ENCODE results near the gene AGER. TPM values are rescaled to one million over a fixed set of nuclear protein-coding genes. Genes with fewer than 3 reads are reported as not detected.

Gene AGER
- total and polyA plus RNA-seq, 9 of the 15 experiments (the other 6 are each of a cell fraction or from before 2014, with no cell fraction given): 1.2 to 11.5 (median 4.1) TPM

DNA sequence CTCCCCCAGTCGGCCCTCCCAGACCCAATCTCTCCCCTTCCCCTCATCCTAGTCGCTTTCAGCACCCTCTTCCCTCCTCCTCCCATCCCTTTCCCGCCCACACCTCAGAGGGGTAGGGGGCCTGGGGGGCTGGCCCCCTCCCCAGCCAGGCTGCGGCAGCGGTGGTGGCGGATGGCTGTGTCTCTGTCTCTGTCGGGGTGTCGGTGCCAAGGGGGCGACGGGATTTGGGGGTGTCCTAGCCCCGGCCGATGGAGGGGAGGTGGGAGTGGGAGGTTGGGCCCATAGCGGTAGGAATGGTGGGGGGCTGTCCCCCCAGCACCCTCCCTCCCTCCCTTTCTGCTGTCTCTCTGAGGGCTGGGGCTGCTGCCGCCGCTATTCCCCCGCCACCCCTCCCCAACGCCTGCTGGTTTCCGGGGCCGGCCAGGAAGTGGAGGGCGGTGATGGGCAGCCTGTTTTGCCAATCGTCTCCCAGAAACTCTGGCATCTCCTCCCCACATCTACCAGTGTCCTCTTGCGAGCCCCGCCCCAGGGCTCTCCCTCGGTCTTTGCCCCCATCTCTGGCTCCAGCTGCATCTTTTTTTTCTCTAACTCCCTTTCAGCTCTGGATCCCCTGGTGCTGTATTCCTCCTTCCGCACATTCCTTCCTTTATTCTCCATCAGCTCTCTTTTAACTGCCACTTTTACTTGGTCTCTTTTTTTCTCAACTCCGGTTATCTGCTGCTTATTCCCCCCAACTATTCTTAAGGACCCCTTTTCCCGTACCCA is 8.2 kb downstream of the AGER start, which contains the start of gene AGPAT1 (continued):
- TF ChIP-seq, protein P1, sequence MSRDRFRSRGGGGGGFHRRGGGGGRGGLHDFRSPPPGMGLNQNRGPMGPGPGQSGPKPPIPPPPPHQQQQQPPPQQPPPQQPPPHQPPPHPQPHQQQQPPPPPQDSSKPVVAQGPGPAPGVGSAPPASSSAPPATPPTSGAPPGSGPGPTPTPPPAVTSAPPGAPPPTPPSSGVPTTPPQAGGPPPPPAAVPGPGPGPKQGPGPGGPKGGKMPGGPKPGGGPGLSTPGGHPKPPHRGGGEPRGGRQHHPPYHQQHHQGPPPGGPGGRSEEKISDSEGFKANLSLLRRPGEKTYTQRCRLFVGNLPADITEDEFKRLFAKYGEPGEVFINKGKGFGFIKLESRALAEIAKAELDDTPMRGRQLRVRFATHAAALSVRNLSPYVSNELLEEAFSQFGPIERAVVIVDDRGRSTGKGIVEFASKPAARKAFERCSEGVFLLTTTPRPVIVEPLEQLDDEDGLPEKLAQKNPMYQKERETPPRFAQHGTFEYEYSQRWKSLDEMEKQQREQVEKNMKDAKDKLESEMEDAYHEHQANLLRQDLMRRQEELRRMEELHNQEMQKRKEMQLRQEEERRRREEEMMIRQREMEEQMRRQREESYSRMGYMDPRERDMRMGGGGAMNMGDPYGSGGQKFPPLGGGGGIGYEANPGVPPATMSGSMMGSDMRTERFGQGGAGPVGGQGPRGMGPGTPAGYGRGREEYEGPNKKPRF (IDR thresholded peaks at IDR 0.05; ENCODE audit: low read depth, low read length): no peak
- TF ChIP-seq PPARD (CRISPR knock-in tag; IDR thresholded peaks at IDR 0.05) (no peak), KLF16 (IDR thresholded peaks at IDR 0.05) (no peak), LCOR (CRISPR knock-in tag; IDR thresholded peaks at IDR 0.05) (no peak), RCOR1 (IDR thresholded peaks at IDR 0.05; ENCODE audit: borderline replicate concordance in 1 of 2, low read depth in 2 of 2, low read length in 2 of 2) (no peak), ZNF224 (CRISPR knock-in tag; IDR thresholded peaks at IDR 0.05) (no peak), CBX1 (IDR thresholded peaks at IDR 0.05; ENCODE audit: low read depth) (no peak), BRD4 (IDR thresholded peaks at IDR 0.05) (no peak), RFX7 (CRISPR knock-in tag; IDR thresholded peaks at IDR 0.05) (0 out of 2 replicates have a peak, but pooled peaks have one; percentile 11), DIDO1 (tag; IDR thresholded peaks at IDR 0.05; ENCODE audit: low read depth) (no peak), NBN (IDR thresholded peaks at IDR 0.05; ENCODE audit: low read depth) (peak; percentile 85), ZNF197 (CRISPR knock-in tag; IDR thresholded peaks at IDR 0.05; ENCODE audit: low read depth) (no peak), CEBPG (CRISPR knock-in tag; IDR thresholded peaks at IDR 0.05) (0 out of 2 replicates have a peak, but pooled peaks have one; percentile 14), CEBPG (tag; conservative IDR thresholded peaks at IDR 0.05 in 1 of 2, IDR thresholded peaks at IDR 0.05 in 1 of 2) (no peak), SMARCA5 (IDR thresholded peaks at IDR 0.05) (peak; percentile 77; the same call in 1 of the 2 replicates)
- TF ChIP-seq, protein P2, sequence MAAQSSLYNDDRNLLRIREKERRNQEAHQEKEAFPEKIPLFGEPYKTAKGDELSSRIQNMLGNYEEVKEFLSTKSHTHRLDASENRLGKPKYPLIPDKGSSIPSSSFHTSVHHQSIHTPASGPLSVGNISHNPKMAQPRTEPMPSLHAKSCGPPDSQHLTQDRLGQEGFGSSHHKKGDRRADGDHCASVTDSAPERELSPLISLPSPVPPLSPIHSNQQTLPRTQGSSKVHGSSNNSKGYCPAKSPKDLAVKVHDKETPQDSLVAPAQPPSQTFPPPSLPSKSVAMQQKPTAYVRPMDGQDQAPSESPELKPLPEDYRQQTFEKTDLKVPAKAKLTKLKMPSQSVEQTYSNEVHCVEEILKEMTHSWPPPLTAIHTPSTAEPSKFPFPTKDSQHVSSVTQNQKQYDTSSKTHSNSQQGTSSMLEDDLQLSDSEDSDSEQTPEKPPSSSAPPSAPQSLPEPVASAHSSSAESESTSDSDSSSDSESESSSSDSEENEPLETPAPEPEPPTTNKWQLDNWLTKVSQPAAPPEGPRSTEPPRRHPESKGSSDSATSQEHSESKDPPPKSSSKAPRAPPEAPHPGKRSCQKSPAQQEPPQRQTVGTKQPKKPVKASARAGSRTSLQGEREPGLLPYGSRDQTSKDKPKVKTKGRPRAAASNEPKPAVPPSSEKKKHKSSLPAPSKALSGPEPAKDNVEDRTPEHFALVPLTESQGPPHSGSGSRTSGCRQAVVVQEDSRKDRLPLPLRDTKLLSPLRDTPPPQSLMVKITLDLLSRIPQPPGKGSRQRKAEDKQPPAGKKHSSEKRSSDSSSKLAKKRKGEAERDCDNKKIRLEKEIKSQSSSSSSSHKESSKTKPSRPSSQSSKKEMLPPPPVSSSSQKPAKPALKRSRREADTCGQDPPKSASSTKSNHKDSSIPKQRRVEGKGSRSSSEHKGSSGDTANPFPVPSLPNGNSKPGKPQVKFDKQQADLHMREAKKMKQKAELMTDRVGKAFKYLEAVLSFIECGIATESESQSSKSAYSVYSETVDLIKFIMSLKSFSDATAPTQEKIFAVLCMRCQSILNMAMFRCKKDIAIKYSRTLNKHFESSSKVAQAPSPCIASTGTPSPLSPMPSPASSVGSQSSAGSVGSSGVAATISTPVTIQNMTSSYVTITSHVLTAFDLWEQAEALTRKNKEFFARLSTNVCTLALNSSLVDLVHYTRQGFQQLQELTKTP (IDR thresholded peaks at IDR 0.05; ENCODE audit: low read depth in 1 of 2, partially characterized antibody in 2 of 2): peak; percentile 41 to 55
